Measurements from ENCODE around the gene PCSK6. TPM values are rescaled to one million over a fixed set of nuclear protein-coding genes. Genes with fewer than 3 reads are reported as not detected.

Gene PCSK6
- polyA plus RNA-seq, 1 donor from 2014 or later: 1.1 TPM

DNA sequence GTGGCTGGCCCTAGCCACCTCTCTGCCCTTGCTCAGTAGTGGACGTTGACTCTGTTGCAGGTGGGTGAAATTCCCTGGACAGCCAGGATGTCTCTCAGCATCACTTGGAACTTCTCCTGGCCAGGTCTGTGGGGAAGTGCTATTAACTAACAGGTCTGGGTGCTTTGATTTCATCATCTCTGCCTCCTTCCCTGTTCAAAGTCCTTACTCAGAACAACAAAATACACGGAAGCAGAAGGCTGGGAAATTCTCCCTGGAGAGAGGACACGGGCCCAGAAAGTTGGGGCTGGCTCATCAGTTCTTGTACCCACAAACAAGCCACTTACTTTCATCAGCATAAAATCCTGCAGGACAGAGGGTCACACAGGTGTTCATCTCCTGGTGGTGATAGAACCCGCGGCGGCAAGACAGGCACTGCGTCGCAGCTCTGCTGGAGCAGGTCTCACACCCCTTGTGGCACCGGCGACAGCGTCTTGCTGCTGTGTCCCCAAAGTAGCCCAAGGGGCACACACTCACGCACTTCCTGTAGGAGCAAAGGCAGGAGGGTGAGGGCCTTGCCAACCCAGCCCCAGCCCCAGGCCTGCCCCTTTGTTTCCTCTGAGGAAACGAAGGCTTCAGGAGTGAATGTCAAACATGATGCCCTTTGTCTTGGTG lies 164.9 kb downstream of the PCSK6 start:
- TF ChIP-seq POLR2AphosphoS5 (IDR thresholded peaks at IDR 0.05) (no peak), REST (IDR thresholded peaks at IDR 0.05; ENCODE audit: borderline replicate concordance) (no peak), SMC3 (conservative IDR thresholded peaks at IDR 0.05; ENCODE audit: poor library complexity) (no peak), EP300 (conservative IDR thresholded peaks at IDR 0.05; ENCODE audit: poor library complexity, severe bottlenecking) (no peak), TAF1 (IDR thresholded peaks at IDR 0.05; ENCODE audit: low read depth) (no peak), EZH2 (IDR thresholded peaks at IDR 0.05; ENCODE audit: borderline replicate concordance, insufficient read depth, low read length, poor library complexity, severe bottlenecking) (no peak)
- H3K27me3 ChIP-seq (ENCODE audit: insufficient read depth, low read depth, low read length): no peaks in the 10 kb centered on the region
- no peaks in the 10 kb centered on the region for H4K20me1 ChIP-seq (ENCODE audit: insufficient read depth)
- H3K9me2 ChIP-seq (ENCODE audit: insufficient read depth, low read length): no peaks in the 10 kb centered on the region
- H3K9ac ChIP-seq (ENCODE audit: low read length): no peak overlapping the region
- H3K36me3 ChIP-seq (ENCODE audit: insufficient read depth, low read length): no peaks in the 10 kb centered on the region
- no peak overlapping the region for H3K27ac ChIP-seq (ENCODE audit: low read length)
- H3F3A ChIP-seq (ENCODE audit: insufficient read depth, low read length, poor library complexity, severe bottlenecking): no peaks in the 10 kb centered on the region
- no peaks in the 10 kb centered on the region for H3K9me3 ChIP-seq (ENCODE audit: low read length)
- no peak overlapping the region for H2AFZ ChIP-seq (ENCODE audit: low read depth, low read length)
- H3K79me2 ChIP-seq (replicated peaks; ENCODE audit: insufficient read depth, low read length): no peaks in the 10 kb centered on the region
- H3K4me2 ChIP-seq (ENCODE audit: low read length): no peak overlapping the region
- no peak overlapping the region for H3K4me3 ChIP-seq (ENCODE audit: low read length)

DNA sequence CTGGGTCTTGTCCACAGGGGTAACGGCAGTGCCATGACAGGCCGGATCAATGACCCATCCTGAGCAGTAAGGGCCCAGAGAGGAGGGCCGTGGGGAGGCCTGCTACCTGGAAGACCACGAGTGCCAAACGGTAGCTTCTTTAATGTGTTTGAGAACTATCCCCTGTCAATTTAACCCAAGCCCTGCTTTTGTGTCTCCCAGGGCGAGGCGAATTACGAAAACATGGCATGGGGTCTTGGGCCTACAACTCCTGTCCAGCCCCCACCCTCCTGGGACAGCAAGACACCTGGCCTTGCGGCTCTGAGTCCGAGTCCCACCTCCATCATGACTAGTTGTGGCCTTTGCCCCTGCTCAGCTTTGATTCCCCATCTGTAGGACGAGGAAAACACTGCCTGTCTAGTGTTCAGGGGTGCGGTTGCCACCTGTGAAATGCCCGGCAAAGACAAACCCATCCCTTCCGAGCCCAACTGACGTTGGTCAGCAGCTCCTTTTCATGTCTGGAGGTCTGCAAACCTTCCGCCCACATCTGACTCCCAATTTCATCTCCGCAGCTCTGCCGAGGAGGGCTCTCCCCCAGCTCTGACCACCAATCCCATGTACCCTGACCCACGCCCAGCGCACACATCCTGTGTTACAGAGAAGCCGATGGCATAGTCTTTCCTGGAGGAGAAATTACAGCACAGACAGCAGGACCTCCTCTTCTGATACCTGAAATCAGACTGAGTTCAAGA lies 165.5 kb downstream of the PCSK6 start:
- Histone ChIP-seq H3K27me3 (ENCODE audit: insufficient read depth, low read depth, low read length) (no peaks in the 10 kb centered on the region), H3F3A (ENCODE audit: insufficient read depth, low read length, poor library complexity, severe bottlenecking) (no peaks in the 10 kb centered on the region), H3K9me3 (ENCODE audit: low read length) (no peaks in the 10 kb centered on the region), H3K27ac (ENCODE audit: low read length) (no peak overlapping the region), H3K4me2 (ENCODE audit: low read length) (no peak overlapping the region), H3K79me2 (replicated peaks; ENCODE audit: insufficient read depth, low read length) (no peaks in the 10 kb centered on the region), H4K20me1 (ENCODE audit: insufficient read depth) (no peaks in the 10 kb centered on the region), H2AFZ (ENCODE audit: low read depth, low read length) (no peak overlapping the region), H3K36me3 (ENCODE audit: insufficient read depth, low read length) (no peaks in the 10 kb centered on the region), H3K9me2 (ENCODE audit: insufficient read depth, low read length) (no peaks in the 10 kb centered on the region), H3K4me3 (ENCODE audit: low read length) (no peak overlapping the region), H3K9ac (ENCODE audit: low read length) (no peak overlapping the region)
- TF ChIP-seq MXI1 (conservative IDR thresholded peaks at IDR 0.05; ENCODE audit: poor library complexity, severe bottlenecking): no peak
- no peak for TF ChIP-seq EZH2 (IDR thresholded peaks at IDR 0.05; ENCODE audit: borderline replicate concordance, insufficient read depth, low read length, poor library complexity, severe bottlenecking)
- no peak for TF ChIP-seq POLR2AphosphoS5 (IDR thresholded peaks at IDR 0.05)
- no peak for TF ChIP-seq CTCF (IDR thresholded peaks at IDR 0.05; ENCODE audit: poor library complexity, severe bottlenecking)
- no peak for TF ChIP-seq EP300 (conservative IDR thresholded peaks at IDR 0.05; ENCODE audit: poor library complexity, severe bottlenecking)
- TF ChIP-seq REST (IDR thresholded peaks at IDR 0.05; ENCODE audit: borderline replicate concordance): no peak
- TF ChIP-seq RAD21 (conservative IDR thresholded peaks at IDR 0.05): no peak
- TF ChIP-seq TAF1 (IDR thresholded peaks at IDR 0.05; ENCODE audit: low read depth): no peak
- TF ChIP-seq SMC3 (conservative IDR thresholded peaks at IDR 0.05; ENCODE audit: poor library complexity): no peak

Data from neural cell (in vitro differentiated cells).